Left lung (tissue), 10 donors: ENCODE data around the gene TUB. TPM values are rescaled to one million over a fixed set of nuclear protein-coding genes. Genes with fewer than 3 reads are reported as not detected.

Experiments used
- ATAC-seq: fragments of 200-7000 bp; cut with Tn5 transposase; one replicate; pipeline ENCODE4 v1.9.1; 2020; ENCODE audit warnings: moderate library complexity
- DNase-seq, 4 donors: peaks; one replicate each; pipeline ENCODE4 v3.0.0-alpha.2; 2013 to 2020
- H3K27ac ChIP-seq, 2 donors: fragments of 200-600 bp; sonication (generic) in 1 of 2; one replicate each; pipeline versions ENCODE4 v1.5.0 to v1.8.0; 2020 to 2021
- H3K27me3 ChIP-seq, 2 donors: fragments of 200-600 bp; sonication (generic) in 1 of 2; one replicate each; pipeline versions ENCODE4 v1.5.0 to v1.8.0; 2020 to 2021
- H3K36me3 ChIP-seq, 2 donors: fragments of 200-600 bp; sonication (generic) in 1 of 2; one replicate each; pipeline versions ENCODE4 v1.5.0 to v1.8.0; 2020 to 2021
- H3K4me1 ChIP-seq, 2 donors: fragments of 200-600 bp; one replicate each; pipeline ENCODE4 v1.8.0; 2021
- H3K4me3 ChIP-seq, 2 donors: fragments of 200-600 bp; sonication (generic) in 1 of 2; one replicate each; pipeline versions ENCODE4 v1.5.0 to v1.8.0; 2020 to 2021; ENCODE audit warnings: mild to moderate bottlenecking in 1 of 2
- H3K9me3 ChIP-seq, 2 donors: fragments of 200-600 bp; sonication (generic) in 1 of 2; one replicate each; pipeline versions ENCODE4 v1.5.0 to v1.8.0; 2020 to 2021
- intact Hi-C, 2 donors: fragments of 100-400 bp; cut with DNase I; formaldehyde crosslinking; loops; one replicate each; pipeline versions ENCODE4 v1.11.2 to v1.14.2; 2022
- polyA plus RNA-seq, 6 donors: library from polyadenylated mRNA; unstranded; fragments of 120-200 nt; gene quantifications; one replicate each; pipeline ENCODE4 v1.2.1, GENCODE V29; 2013; ENCODE audit not compliant: insufficient read length in 6 of 6
- total RNA-seq, 2 donors: library from RNA; stranded (reverse); fragmentation: NEBNext Ultra II Directional; extraction: Animal tissue kit (Norgen Biotek cat#: 25700); gene quantifications; one replicate each; pipeline ENCODE4 v1.2.1, GENCODE V29; 2021
- TF ChIP-seq, protein P1 (sequence below), 2 donors: fragments of 200-600 bp; sonication (generic) in 1 of 2; IDR thresholded peaks; one replicate each; pipeline versions ENCODE4 v1.5.0 to v1.8.0; 2021; ENCODE audit warnings: antibody characterized with exemption in 2 of 2
- donor health status: DM: no; HTN: yes; CAD: no.
- donor health status: DM: no; HTN: no; CAD: no.

Gene TUB
- total and polyA plus RNA-seq, 8 donors, result 5.6 to 30.0 (median 26.9) TPM

DNA sequence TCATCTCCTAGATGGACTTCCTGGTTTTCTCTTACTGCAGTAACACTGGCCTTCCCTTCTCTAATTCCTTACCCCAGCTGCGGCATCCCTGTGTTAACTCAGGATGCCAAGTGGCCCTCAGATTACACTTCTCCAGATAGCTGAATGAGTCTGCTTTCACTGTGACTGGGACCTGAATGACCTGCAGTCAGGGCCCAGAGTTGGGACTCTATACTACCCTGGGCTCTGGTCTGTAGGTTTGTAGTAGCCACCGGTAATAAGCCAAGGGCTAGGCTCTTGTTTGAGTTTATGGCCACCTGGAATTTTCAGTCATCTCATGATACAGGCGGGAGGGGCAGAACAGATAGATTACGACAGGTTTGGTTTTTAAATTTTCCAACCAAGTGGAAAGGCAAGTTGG, 24.1 kb downstream of the TUB start:
- no peak overlapping the region for H3K4me3 ChIP-seq
- ATAC-seq (no peak), DNase-seq (no peak)
- peaks cover 0 to 4% of the 10 kb centered on the region in 2 donors for H3K36me3 ChIP-seq
- no peak overlapping the region for H3K27ac ChIP-seq
- TF ChIP-seq, protein P1, sequence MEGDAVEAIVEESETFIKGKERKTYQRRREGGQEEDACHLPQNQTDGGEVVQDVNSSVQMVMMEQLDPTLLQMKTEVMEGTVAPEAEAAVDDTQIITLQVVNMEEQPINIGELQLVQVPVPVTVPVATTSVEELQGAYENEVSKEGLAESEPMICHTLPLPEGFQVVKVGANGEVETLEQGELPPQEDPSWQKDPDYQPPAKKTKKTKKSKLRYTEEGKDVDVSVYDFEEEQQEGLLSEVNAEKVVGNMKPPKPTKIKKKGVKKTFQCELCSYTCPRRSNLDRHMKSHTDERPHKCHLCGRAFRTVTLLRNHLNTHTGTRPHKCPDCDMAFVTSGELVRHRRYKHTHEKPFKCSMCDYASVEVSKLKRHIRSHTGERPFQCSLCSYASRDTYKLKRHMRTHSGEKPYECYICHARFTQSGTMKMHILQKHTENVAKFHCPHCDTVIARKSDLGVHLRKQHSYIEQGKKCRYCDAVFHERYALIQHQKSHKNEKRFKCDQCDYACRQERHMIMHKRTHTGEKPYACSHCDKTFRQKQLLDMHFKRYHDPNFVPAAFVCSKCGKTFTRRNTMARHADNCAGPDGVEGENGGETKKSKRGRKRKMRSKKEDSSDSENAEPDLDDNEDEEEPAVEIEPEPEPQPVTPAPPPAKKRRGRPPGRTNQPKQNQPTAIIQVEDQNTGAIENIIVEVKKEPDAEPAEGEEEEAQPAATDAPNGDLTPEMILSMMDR (IDR thresholded peaks at IDR 0.05), result no peak
- no peaks in the 10 kb centered on the region for H3K4me1 ChIP-seq
- H3K9me3 ChIP-seq, result no peaks in the 10 kb centered on the region
- intact Hi-C loops, result no loop called here
- no peaks in the 10 kb centered on the region for H3K27me3 ChIP-seq

DNA sequence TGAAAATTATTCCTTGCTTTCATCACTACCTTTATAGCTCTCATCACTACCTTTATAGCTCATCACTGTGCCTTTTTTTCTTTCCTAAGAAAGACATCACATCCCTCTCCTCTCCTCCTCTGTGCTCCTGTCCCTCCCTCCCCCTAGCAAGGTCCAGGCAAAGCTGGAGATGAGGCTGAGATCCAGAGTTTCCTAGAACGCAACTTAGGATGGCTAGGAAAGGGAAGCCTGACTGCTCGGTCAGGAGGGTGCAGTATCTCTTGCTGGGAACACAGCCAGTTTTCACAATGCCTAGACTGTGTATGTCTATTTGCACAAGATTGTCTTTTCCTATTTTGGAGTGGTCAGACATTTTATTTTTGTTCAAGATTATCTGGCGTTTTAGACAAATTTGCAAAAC, 24.7 kb downstream of the TUB start:
- H3K4me3 ChIP-seq, result no peak overlapping the region
- H3K4me1 ChIP-seq, result no peaks in the 10 kb centered on the region
- ATAC-seq (no peak), DNase-seq (no peak)
- no peak overlapping the region for H3K27ac ChIP-seq
- no peaks in the 10 kb centered on the region for H3K27me3 ChIP-seq
- H3K36me3 ChIP-seq, result peaks cover 0 to 4% of the 10 kb centered on the region in 2 donors
- no peaks in the 10 kb centered on the region for H3K9me3 ChIP-seq
- intact Hi-C loops, result no loop called here
- TF ChIP-seq, protein P1 (IDR thresholded peaks at IDR 0.05), result no peak

DNA sequence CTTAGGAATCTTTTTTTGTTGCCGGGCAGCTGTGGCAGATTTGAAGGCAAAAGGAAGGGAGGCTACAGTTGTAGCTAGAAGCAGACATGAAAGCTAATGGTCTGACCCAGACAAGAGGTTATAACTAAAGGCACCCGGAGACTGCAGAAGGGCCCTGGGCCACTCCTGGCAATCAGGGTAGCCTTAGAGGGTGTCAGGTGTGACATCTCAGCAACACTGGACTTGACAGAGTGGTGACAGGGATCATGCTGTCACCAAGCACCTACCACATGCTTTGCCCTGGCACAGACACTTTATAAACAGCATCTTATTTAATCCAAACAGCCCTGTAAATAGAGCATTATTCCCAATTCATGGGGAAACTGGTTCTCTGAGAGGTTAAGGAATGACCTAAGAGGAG, 25.7 kb downstream of the TUB start:
- DNase-seq, result no peak
- no peak overlapping the region for H3K27ac ChIP-seq
- ATAC-seq, result no peak
- intact Hi-C loops, result no loop called here
- no peaks in the 10 kb centered on the region for H3K27me3 ChIP-seq
- no peaks in the 10 kb centered on the region for H3K4me1 ChIP-seq
- no peak overlapping the region for H3K4me3 ChIP-seq
- H3K36me3 ChIP-seq, result peaks cover 0 to 4% of the 10 kb centered on the region in 2 donors
- TF ChIP-seq, protein P1 (IDR thresholded peaks at IDR 0.05), result no peak
- H3K9me3 ChIP-seq, result no peaks in the 10 kb centered on the region

DNA sequence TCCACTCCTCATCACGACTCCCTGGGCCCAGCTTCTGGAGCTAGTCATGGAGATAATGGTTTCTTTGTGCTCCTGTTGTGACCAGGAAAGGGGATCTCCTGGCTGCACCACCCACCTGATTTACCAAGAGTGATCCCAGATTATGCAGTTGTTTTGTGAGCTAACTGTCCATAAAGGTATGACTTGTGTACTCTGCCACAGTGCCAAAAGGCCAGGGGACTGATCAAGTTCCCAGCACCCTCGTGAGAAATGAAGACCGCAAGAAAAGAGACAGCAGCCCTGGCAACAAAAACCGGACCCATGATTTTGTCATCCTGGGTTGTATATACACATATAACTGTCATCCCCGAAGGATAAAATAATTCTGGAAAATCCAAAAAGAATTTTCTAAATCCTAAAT, 26.6 kb downstream of the TUB start:
- no peak for ATAC-seq
- no peaks in the 10 kb centered on the region for H3K27me3 ChIP-seq
- no peak overlapping the region for H3K4me3 ChIP-seq
- no peak overlapping the region for H3K27ac ChIP-seq
- intact Hi-C loops, result no loop called here
- DNase-seq, result no peak
- peaks cover 0 to 4% of the 10 kb centered on the region in 2 donors for H3K36me3 ChIP-seq
- no peaks in the 10 kb centered on the region for H3K4me1 ChIP-seq
- TF ChIP-seq, protein P1 (IDR thresholded peaks at IDR 0.05), result no peak
- H3K9me3 ChIP-seq, result no peaks in the 10 kb centered on the region

DNA sequence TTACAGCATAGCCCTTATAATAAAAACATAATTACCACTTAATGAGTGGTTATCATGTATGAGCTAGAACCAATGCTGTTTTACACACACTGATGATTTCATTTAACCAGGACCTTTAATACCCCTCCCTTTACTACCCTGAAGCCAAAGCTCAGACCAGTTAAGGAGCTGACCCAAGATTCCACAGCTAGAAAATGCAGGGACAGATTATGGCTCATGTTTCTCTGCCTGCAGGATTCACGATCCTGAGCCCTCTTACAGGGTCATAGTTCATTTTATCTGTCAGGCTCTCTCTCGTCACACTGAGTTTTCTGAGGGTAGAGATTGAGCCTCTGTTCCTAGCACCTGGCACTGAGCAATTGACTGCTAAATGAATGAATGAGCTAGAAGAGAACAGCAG, 27.4 kb downstream of the TUB start:
- Histone ChIP-seq H3K4me1 (no peaks in the 10 kb centered on the region), H3K27me3 (no peaks in the 10 kb centered on the region), H3K4me3 (no peak overlapping the region), H3K36me3 (peaks cover 0 to 4% of the 10 kb centered on the region in 2 donors), H3K9me3 (no peaks in the 10 kb centered on the region), H3K27ac (no peak overlapping the region)
- DNase-seq, result no peak
- intact Hi-C loops, result no loop called here
- no peak for ATAC-seq
- TF ChIP-seq, protein P1 (IDR thresholded peaks at IDR 0.05), result no peak
